ENCODE results near the gene ADAMTS4.
A peak's percentile ranks its signal among the peaks of the same experiment; 100 is the strongest.
"Not testable (repeated sequence)": the region's sequence is repeated elsewhere in the genome, so short reads cannot be mapped to it uniquely, and the experiment has no call there.

ADAMTS4 gene, protein sequence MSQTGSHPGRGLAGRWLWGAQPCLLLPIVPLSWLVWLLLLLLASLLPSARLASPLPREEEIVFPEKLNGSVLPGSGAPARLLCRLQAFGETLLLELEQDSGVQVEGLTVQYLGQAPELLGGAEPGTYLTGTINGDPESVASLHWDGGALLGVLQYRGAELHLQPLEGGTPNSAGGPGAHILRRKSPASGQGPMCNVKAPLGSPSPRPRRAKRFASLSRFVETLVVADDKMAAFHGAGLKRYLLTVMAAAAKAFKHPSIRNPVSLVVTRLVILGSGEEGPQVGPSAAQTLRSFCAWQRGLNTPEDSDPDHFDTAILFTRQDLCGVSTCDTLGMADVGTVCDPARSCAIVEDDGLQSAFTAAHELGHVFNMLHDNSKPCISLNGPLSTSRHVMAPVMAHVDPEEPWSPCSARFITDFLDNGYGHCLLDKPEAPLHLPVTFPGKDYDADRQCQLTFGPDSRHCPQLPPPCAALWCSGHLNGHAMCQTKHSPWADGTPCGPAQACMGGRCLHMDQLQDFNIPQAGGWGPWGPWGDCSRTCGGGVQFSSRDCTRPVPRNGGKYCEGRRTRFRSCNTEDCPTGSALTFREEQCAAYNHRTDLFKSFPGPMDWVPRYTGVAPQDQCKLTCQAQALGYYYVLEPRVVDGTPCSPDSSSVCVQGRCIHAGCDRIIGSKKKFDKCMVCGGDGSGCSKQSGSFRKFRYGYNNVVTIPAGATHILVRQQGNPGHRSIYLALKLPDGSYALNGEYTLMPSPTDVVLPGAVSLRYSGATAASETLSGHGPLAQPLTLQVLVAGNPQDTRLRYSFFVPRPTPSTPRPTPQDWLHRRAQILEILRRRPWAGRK

DNA sequence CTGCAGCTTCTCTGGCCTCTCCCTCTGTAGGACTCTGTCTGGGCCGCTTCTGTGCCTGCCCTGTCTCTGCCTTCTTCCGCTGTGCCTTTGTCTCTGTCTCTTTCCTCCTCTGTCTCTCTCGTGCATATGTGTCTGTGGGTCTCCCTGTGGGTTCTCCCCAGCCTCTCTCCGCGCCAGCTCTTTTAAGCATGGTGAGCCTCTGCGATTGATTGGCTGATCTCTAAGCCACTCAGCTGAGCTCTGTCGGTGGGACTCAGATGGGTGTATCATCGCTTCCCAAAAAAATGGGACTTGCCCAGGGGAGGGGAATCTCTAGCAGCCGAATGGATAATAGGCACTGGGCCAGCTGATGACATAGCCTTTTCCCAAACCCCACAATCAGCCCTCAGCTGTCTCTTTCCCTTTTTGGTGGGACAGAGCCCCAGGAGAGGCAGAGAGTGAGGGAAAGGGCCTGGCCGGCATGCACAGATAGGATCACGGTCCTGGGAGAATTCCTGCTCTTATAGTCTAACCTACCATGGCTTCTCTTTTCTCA lies at the start of gene ADAMTS4:
Gene ADAMTS4 (minus strand): TSS at position 158 of the 535 bp plus-strand sequence. CDS start 427 bp downstream, outside the sequence.
- DNase-seq: no peak

DNA sequence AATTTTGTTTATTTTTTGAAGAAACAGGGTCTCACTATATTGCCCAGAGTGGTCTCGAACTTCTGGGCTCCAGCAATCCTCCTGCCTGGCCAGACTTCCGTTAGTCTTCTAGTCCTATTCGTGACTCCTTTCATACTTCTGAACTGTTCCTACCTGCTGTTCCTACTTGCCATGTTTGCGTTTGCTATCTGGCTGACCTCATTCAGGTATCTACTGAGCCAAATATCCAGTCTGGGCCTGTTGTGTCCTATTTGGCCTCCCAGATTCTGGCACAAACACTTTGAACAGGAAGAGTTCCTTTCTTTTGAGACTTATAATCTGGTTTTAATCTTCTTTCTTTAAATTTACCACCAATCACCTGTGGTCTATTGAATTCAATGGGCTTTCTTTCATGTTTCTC lies 46.0 kb upstream of the ADAMTS4 start:
- DNase-seq: no peak

- no peak for DNase-seq
Measured at GRCh38 chr1:161242313-161242712, 43.5 kb upstream of the ADAMTS4 start.

DNA sequence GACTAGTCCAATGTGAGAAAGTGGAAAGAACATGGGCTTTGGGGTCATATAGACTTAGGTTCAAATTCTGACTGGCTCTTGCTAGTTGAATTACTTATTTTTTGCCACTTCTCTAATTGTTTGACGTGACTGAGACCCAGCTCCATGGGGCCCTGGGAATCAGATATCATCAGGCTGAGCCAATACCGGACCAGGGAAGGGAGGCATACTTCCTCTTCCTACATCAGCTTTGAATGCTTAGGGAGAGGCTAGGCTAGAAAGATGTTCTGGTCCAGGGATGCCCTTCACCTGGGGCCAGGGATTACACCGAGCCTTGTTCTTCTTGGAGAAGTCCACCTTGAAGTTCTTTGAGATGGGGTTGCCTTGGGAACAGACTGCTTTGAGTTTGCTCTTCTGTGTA lies 42.8 kb upstream of the ADAMTS4 start:
- DNase-seq: no peak

DNA sequence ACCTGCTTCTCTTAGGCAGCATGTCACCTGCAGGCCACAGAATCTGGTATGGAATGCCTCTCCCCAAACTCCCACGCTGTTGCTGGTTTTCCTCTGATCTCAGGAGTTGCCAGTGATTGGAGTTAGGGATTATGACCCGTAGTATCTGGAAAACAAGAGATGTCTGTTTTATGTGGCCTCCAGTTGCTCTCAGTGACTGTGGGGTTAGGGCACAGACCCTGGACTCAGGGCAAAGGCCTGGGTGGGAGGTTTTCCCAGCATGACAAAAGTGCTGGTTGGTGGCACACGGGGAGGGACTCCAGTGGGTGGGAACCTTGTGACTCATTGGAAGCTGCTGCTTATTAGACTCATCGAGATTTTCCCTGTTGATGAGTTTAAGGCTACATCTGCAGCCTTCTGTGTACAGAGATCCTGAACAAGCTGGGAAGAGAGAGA lies 39.2 kb upstream of the ADAMTS4 start, which contains the start of gene NR1I3:
Gene NR1I3 (minus strand): TSS at position 165 of the 435 bp plus-strand sequence. CDS start 1,638 bp downstream, outside the sequence.
- no peak for DNase-seq

GRCh38 chr1:161235957-161236775 lies 37.3 kb upstream of the ADAMTS4 start:
- DNase-seq: no peak

- DNase-seq: no peak
Measured at GRCh38 chr1:161233102-161233501, 34.2 kb upstream of the ADAMTS4 start.

GRCh38 chr1:161230762-161231161 lies 31.9 kb upstream of the ADAMTS4 start:
- DNase-seq: no peak

GRCh38 chr1:161229896-161230295 lies 31.0 kb upstream of the ADAMTS4 start:
- DNase-seq: no peak

- no peak for DNase-seq
Measured at GRCh38 chr1:161228032-161228431, 29.2 kb upstream of the ADAMTS4 start.

GRCh38 chr1:161227196-161227871 lies 28.5 kb upstream of the ADAMTS4 start:
- DNase-seq: peak; percentile 41

DNA sequence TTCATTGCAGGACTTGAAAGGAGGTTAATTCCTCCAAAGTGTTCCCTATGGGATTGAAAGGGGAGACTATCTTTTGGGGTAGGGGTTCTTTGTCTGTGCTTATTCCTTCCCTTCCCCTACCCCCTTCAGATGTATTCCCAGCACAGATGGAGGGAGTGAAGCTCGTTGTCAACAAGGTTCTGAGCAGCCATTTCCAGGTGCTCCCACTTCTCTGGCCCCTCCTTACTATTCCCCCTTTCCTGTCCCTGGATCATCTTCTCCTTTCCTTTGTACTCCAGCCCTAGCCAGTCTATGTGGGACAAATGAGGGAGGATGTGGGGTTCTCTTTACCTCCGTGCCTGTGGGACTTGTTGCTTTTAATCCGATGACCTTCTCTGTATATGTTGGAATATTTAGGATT lies 27.9 kb upstream of the ADAMTS4 start:
- no peak for DNase-seq

- no peak for DNase-seq
Measured at GRCh38 chr1:161226320-161226711, 27.5 kb upstream of the ADAMTS4 start.

GRCh38 chr1:161225534-161226319 lies 26.9 kb upstream of the ADAMTS4 start, which contains the start of gene TOMM40L:
Gene TOMM40L (plus strand): TSS chr1:161226060. CDS start chr1:161226490, 430 bp downstream.
- DNase-seq: peak; percentile 96

DNA sequence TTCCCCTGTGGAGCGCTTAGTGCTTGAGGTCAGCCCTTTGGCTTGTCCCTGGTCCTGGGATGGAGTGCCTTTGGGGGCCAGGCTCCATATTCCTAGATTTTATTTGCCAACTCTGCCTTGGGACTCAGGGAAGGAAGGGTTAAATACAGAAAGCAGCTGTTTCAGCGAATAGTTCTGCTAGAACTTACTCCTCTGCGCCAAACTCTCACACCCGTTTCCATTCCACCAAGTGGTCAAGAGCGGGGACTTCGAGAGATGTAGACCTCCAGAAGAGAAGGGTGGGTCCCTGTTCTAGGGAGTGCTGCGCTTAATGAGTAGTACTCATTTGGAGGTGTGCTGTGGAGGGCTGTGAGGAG lies 26.3 kb upstream of the ADAMTS4 start:
- no peak for DNase-seq

DNA sequence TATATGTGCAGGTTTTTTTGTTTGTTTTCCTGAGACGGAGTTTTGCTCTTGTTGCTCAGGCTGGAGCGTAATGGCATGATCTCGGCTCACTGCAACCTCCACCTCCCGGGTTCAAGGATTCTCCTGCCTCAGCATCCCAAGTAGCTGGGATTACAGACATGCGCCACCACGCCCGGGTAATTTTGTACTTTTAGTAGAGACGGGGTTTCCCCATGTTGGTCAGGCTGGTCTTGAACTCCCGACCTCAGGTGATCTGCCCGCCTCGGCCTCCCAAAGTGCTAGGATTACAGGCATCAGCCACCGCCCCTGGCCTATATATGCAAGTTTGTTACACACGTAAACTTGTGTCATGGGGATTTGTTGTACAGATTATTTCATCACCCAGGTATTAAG lies 25.8 kb upstream of the ADAMTS4 start:
- DNase-seq: not testable (repeated sequence)

DNA sequence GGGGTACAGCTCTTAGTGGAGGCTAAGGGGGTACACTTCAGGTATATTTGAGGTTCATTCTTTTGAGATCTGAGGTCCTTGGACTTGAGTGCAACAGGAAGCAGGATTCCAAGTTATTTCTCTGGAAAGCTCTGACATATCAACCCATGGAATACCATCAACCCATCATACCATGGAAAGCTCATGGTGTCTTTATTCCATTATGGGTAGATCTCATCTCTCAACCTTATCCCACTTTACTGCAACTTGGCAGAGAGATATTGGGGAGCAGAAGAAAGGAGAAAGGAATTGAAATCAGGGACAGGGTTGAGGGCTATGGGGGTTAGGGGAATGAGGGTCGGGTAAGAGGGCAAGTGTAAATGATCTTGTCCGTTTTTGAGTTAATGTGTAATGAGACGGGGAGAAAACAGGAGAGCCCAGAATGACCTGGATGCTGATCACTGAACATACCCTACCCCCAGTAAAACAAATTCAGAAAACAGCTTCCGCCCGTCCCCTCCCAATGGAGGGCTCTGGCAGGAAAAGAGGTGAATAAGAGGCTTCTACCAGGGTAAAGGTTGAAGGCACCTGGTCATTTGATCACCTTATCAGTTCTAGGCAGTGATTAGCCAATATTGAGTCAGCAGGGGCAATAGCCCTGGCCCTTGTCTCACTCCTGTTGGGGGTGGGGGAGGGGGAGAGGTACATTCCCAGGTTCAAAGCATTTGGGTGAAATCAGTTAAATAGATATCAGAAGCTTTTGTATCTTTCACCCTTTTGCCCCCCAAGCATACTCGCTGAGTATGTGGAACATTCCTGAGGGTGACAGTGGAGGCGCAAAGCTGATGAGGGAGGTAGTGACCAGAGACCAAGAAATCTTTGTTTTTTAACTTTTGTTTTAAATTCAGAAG lies 25.2 kb upstream of the ADAMTS4 start:
- DNase-seq: no peak

- DNase-seq: no peak
Measured at GRCh38 chr1:161222175-161223019, 23.5 kb upstream of the ADAMTS4 start.

DNA sequence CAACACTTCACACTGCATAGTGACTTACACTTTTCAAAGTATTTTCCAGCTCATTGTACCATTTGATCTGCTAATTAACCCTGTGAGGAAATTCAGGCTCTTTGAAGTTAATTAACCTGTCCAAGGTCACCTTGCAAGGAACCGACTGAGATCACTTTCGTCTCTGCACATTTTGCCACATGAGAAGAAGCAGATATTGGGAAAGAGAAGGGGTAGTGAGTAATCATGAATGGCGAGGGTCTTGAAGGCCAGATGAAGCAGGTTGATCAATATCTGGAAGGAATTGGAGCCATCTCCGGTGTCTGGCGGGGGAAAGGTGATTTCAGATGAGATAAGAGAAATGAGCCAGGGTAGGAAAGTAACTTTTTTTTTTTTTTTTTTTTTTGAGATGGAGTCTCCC lies 21.1 kb upstream of the ADAMTS4 start:
- no peak for DNase-seq

Data from NCI-H1436 treated with DMSO at 0.1 percent for 48 hours (cell line).